ENCODE measurements around the gene NFATC2IP.

GRCh38 chr16:28950648-28951409 is at the start of gene NFATC2IP:
- TF ChIP-seq CTCF (IDR thresholded peaks at IDR 0.05; ENCODE audit: poor library complexity, severe bottlenecking) (no peak), RAD21 (conservative IDR thresholded peaks at IDR 0.05) (no peak), REST (IDR thresholded peaks at IDR 0.05; ENCODE audit: borderline replicate concordance) (no peak), EP300 (conservative IDR thresholded peaks at IDR 0.05; ENCODE audit: poor library complexity, severe bottlenecking) (no peak), EZH2 (IDR thresholded peaks at IDR 0.05; ENCODE audit: borderline replicate concordance, insufficient read depth, low read length, poor library complexity, severe bottlenecking) (no peak)

All from neural cell (in vitro differentiated cells).